Stomach (tissue), 9 donors: ENCODE data around the gene PLCB1. TPM values are rescaled to one million over a fixed set of nuclear protein-coding genes. Genes with fewer than 3 reads are reported as not detected.

Experiments used
- DNase-seq, 2 donors: peaks; one replicate each; pipeline versions ENCODE4 v3.0.0 to v3.0.0-alpha.2; 2013 to 2019
- H3K27ac ChIP-seq, 5 donors: fragments of 200-600 bp in 4 of 5; sonication (generic) in 4 of 5; one replicate each; pipeline ENCODE4 v1.5.1; 2013 to 2019; ENCODE audit warnings: mild to moderate bottlenecking in 1 of 5, moderate library complexity in 1 of 5
- H3K27me3 ChIP-seq, 3 donors: fragments of 200-600 bp; sonication (generic); one replicate each; pipeline ENCODE4 v1.5.1; 2017 to 2019; ENCODE audit warnings: mixed run types in 1 of 3
- H3K36me3 ChIP-seq, 4 donors: fragments of 200-600 bp; sonication (generic); 1 replicate in 3 of 4; 2 replicates in 1 of 4; pipeline ENCODE4 v1.5.1; 2016 to 2019
- H3K4me1 ChIP-seq, 4 donors: fragments of 200-600 bp; sonication (generic); one replicate each; pipeline ENCODE4 v1.5.1; 2016 to 2019
- H3K4me3 ChIP-seq, 4 donors: fragments of 200-600 bp; sonication (generic) in 3 of 4; one replicate each; pipeline ENCODE4 v1.5.1; 2016 to 2019; ENCODE audit warnings: mild to moderate bottlenecking in 1 of 4
- H3K9me3 ChIP-seq, 4 donors: fragments of 200-600 bp; sonication (generic); one replicate each; pipeline ENCODE4 v1.5.1; 2016 to 2019
- CTCF ChIP-seq, 7 experiments: fragments of 450-650 bp in 4 of 7; fragments of 200-600 bp in 3 of 7; sonication (generic) in 3 of 7; IDR thresholded peaks; one replicate each; pipeline ENCODE4 v1.5.1; 2016 to 2019; ENCODE audit warnings: antibody characterized with exemption in 7 of 7, control low read depth in 2 of 7, mild to moderate bottlenecking in 1 of 7
- EP300 ChIP-seq: sonication (generic); formaldehyde crosslinking; IDR thresholded peaks from one replicate; pipeline ENCODE4 v1.6.1; 2017; ENCODE audit warnings: antibody characterized with exemption
- POLR2A ChIP-seq, 4 donors: fragments of 450-650 bp; IDR thresholded peaks; one replicate each; pipeline ENCODE4 v1.6.1; 2016; ENCODE audit warnings: antibody characterized with exemption in 4 of 4, control low read depth in 2 of 4, mild to moderate bottlenecking in 1 of 4, moderate library complexity in 1 of 4
- POLR2AphosphoS5 ChIP-seq, 3 donors: sonication (generic); formaldehyde crosslinking; IDR thresholded peaks; one replicate each; pipeline ENCODE4 v1.6.1; 2016; ENCODE audit warnings: antibody characterized with exemption in 3 of 3
- WGBS, 5 donors: extraction: QIAGEN DNeasy Blood & Tissue Kit in 3 of 5; methylation state at CpG; one replicate each; pipeline versions ENCODE4 v1.1.5 to v1.1.7; 2013 to 2018; 5-methylcytosine and 5-hydroxymethylcytosine counted together
- intact Hi-C: fragments of 100-400 bp; cut with DNase I; formaldehyde crosslinking; loops from one replicate; pipeline ENCODE4 v1.15.1; 2023; ENCODE audit warnings: low total_unique reads
- polyA plus RNA-seq, 3 donors: library from polyadenylated mRNA; stranded (reverse); fragments of 200-250 nt; gene quantifications; one replicate each; pipeline ENCODE4 v1.2.3, GENCODE V29; 2013
- total RNA-seq, 5 donors: library from RNA; depleted of rRNA; stranded (reverse); fragments of >200 nt; gene quantifications; one replicate each; pipeline versions ENCODE4 v1.1.0 to v1.2.3, GENCODE V29; 2014 to 2016
- donor health status: healthy with polysubstance abuse.
- donor health status: Bipolar disorder and iron deficiency.
- donor health status: healthy.

Gene PLCB1
- total and polyA plus RNA-seq, 8 donors: 4.1 to 66.5 (median 11.7) TPM

GRCh38 chr20:8862092-8862491, 730.0 kb downstream of the PLCB1 start:
- Histone ChIP-seq H3K27ac (no peak overlapping the region), H3K4me3 (no peak overlapping the region), H3K36me3 (no peaks in the 10 kb centered on the region), H3K9me3 (no peaks in the 10 kb centered on the region), H3K27me3 (no peaks in the 10 kb centered on the region), H3K4me1 (peaks cover 0 to 7% (median 2%) of the 10 kb centered on the region in 4 donors)
- no peak for DNase-seq
- TF ChIP-seq POLR2A (IDR thresholded peaks at IDR 0.05) (no peak), CTCF (IDR thresholded peaks at IDR 0.05) (no peak), EP300 (no peak), POLR2AphosphoS5 (IDR thresholded peaks at IDR 0.05) (no peak)
- intact Hi-C loops: no loop called here
- 77 to 97% (median 95%) methylated on average over 4 of the region's 4 CpGs for WGBS, 5 donors

GRCh38 chr20:8865636-8866035, 733.6 kb downstream of the PLCB1 start:
- no peak for TF ChIP-seq POLR2AphosphoS5 (IDR thresholded peaks at IDR 0.05)
- no peak for TF ChIP-seq CTCF (IDR thresholded peaks at IDR 0.05)
- TF ChIP-seq EP300: no peak
- no peak for TF ChIP-seq POLR2A (IDR thresholded peaks at IDR 0.05)
- Histone ChIP-seq H3K4me1 (no peaks in the 10 kb centered on the region), H3K27ac (no peak overlapping the region), H3K4me3 (no peak overlapping the region), H3K36me3 (no peaks in the 10 kb centered on the region), H3K27me3 (no peaks in the 10 kb centered on the region), H3K9me3 (no peaks in the 10 kb centered on the region)
- intact Hi-C loops: no loop called here
- WGBS, 5 donors: 92 to 96% (median 96%) methylated on average over 3 of the region's 3 CpGs
- no peak for DNase-seq

GRCh38 chr20:8867038-8867740, 735.1 kb downstream of the PLCB1 start:
- intact Hi-C loops: no loop called here
- Histone ChIP-seq H3K4me3 (no peak overlapping the region), H3K9me3 (no peaks in the 10 kb centered on the region), H3K27ac (no peak overlapping the region), H3K36me3 (no peaks in the 10 kb centered on the region), H3K4me1 (no peaks in the 10 kb centered on the region), H3K27me3 (no peaks in the 10 kb centered on the region)
- 88 to 92% (median 92%) methylated on average over 7 of the region's 7 CpGs for WGBS, 5 donors
- TF ChIP-seq POLR2AphosphoS5 (IDR thresholded peaks at IDR 0.05) (no peak), POLR2A (IDR thresholded peaks at IDR 0.05) (no peak), CTCF (IDR thresholded peaks at IDR 0.05) (no peak), EP300 (no peak)
- DNase-seq: no peak

- no peak for DNase-seq
Measured at GRCh38 chr20:8870652-8871051, 738.6 kb downstream of the PLCB1 start.

More at GRCh38 chr20:8870652-8871051, 738.6 kb downstream of the PLCB1 start:
- Histone ChIP-seq H3K27ac (no peak overlapping the region), H3K36me3 (no peaks in the 10 kb centered on the region), H3K4me1 (no peaks in the 10 kb centered on the region), H3K9me3 (no peaks in the 10 kb centered on the region), H3K27me3 (no peaks in the 10 kb centered on the region), H3K4me3 (no peak overlapping the region)
- 67 to 88% (median 79%) methylated on average over 1 of the region's 1 CpG for WGBS, 5 donors
- intact Hi-C loops: no loop called here
- TF ChIP-seq POLR2A (IDR thresholded peaks at IDR 0.05) (no peak), CTCF (IDR thresholded peaks at IDR 0.05) (no peak), EP300 (no peak), POLR2AphosphoS5 (IDR thresholded peaks at IDR 0.05) (no peak)
